GDM1 (cell line): ENCODE data around the gene GALNT7.

Source experiments
- DNase-seq: peaks from one replicate; lab custom pipeline; 2025; lab: John Stamatoyannopoulos, UW

Gene GALNT7

GRCh38 chr4:173301518-173302201, 133.0 kb downstream of the GALNT7 start:
- DNase-seq: no peak

DNA sequence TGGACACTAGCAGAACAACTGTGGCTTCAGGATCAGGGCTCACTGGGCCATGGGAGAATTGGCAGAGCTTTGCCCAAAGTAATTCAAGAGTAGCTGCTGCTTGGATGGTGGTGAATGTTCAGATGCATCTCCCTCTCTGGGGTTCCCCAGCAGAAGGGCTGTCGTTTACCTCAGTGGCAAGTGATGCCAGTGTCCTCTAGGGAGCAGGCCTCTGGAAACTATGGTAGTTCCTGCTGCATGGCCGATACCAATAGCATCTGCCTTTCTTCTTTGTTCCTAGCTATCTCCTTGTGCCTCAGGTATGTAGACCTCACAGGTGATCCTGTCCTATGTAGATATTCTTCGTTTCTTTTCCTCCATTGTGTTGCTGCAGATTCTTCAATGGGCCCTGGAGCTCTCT, 139.2 kb downstream of the GALNT7 start:
- DNase-seq: no peak

- no peak for DNase-seq
These were observed 142.8 kb downstream of the GALNT7 start for GRCh38 chr4:173311368-173311767.

DNA sequence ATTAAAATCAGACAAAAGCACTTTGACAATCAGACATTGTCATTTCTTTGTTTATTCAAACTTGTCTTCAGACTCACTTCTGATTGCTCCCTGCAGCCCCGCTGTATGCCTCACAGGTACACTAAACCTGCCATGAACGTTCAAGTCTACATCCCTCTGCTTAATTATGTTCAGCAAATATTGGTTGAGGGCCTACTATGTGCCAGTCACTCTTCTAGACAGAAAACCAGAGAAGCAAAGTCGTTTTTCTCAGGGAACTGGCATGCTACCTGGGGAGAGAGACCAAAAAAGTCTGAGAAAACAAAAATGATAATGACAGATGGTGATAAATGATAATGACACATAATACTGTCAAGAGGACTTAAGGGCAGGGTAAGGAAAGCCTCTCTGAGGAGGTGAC, 146.1 kb downstream of the GALNT7 start:
- DNase-seq: no peak

DNA sequence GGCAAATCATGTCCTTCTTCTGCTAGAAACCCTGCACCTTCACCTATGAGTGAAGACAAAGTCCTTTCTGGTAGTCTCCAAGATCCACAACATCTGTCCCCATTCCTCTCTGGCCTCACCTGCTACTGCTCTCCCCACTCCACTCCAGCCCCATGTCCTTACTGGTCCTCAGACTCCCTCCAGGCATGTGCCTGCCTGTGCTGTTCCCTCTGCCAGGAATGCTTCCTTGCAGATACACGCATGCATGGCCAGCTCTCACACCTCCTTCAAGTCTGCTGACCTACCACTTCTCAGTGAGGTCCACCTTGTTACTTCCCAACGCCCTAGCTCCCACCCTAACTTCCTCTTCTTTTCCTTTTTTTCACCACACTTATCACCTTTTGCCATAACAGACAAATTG, 147.4 kb downstream of the GALNT7 start:
- no peak for DNase-seq

DNA sequence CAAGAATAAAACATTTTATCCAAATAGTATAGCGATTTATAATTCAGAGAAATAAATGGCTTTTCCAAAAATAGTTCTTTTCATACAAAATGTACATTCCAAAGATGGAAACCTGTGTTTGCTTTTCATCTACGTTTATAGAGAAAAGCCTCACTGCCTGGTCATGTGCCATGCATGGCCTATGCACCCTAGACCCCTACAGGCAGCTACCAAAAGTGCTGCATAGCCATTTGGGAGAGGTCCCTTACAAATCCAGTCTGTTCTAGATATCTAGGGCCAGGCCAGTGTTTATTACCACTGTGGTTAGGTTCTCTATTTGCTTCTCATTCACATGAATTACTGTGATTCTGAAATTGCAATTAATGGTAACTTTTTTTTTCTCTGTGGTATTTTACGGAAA, 148.4 kb downstream of the GALNT7 start:
- no peak for DNase-seq

DNA sequence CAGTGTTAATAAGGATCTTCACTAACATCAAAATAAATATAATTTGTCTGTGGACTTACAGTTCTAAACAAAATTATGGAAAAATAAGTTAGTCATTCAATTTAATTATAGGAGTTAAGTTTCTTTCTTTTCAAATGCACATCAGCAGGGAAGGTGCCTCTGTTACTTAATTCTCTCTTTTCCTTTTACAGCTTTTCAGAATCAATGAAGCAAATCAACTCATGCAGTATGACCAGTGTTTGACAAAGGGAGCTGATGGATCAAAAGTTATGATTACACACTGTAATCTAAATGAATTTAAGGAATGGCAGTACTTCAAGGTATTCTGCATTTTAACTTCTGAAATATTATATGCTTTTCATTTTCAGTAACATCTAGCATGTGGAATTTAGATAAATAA, 149.6 kb downstream of the GALNT7 start:
- DNase-seq: no peak

- DNase-seq: no peak
These were observed 150.1 kb downstream of the GALNT7 start for GRCh38 chr4:173318648-173319211.

- DNase-seq: no peak
These were observed 151.1 kb downstream of the GALNT7 start for GRCh38 chr4:173319696-173320095.

DNA sequence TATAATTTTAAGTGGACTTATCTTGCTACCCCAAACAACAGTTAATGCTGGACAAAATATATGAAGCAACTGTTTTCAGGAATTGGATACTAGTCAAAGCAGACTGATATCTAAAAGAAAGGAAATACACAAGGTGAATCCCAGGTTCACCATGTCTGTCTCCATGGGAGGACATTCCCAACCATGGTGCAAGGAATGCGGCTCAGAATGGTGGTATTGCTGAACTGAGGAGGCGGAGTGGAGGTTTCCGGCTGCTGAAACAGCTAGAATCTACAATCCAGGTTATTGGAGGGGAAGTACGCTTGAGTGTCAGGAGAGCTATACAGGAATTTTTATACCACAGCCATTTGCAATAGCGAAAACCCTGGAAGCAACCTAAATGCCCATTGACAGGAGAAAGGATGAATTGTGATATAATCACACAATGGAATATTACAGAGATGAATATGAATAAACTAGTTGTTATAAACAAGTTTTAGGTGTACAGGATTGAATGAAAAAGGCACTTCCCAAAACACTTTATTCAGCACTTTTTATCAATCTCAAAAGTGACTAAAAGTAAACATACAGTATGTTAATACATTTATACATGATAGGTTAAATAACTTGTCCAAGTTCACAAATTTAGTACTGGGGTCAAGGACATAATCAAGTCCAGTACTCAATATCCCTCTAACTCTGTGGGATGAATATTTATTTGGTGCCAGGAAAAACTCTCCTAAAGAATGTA, 156.6 kb downstream of the GALNT7 start:
- DNase-seq: no peak

- DNase-seq: no peak
These were observed 159.8 kb downstream of the GALNT7 start for GRCh38 chr4:173328236-173328901.

- no peak for DNase-seq
These were observed 162.0 kb downstream of the GALNT7 start for GRCh38 chr4:173330590-173330989.

GRCh38 chr4:173332021-173332487, 163.4 kb downstream of the GALNT7 start:
- DNase-seq: no peak

DNA sequence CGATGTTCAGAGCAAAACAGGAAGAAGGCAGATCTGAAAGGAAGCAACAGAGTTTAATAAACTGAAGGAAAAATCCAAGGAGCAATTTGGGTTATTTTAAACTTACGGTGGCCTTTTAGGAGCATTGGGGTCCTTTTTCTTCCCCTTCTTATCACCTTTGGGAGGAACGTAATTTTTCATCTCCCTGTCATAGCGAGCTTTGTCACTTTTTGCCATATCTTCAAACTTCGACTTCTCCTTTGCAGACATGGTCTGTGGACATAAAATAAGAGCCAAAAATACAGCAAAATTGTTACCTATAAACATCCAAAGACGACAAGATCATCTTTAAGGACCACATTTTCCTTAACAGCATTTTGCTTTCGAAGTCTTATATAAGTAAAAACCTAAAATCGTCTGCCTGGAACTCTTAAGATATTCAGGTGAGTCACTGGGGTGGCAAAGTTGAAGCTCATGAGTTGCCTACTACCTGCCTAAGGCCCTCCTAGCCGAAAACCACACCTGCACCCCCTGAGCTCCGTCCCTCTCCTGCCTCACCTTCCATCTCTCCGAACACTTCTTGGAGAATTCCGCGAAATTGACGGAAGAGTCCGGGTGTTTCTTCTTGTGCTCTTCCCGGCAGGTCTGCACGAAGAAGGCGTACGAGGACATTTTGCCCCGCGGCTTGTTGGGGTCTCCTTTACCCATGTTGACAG, 164.5 kb downstream of the GALNT7 start:
- DNase-seq: no peak

GRCh38 chr4:173333658-173334084, 165.1 kb downstream of the GALNT7 start:
- peak; percentile 30 for DNase-seq

GRCh38 chr4:173334085-173334890, 165.7 kb downstream of the GALNT7 start, which contains the start of gene HMGB2:
Gene HMGB2 (minus strand): TSS chr4:173334358. CDS start chr4:173333649, 709 bp downstream.
- peak; percentile 100 for DNase-seq

GRCh38 chr4:173334891-173335752, 166.5 kb downstream of the GALNT7 start:
- peak; percentile 84 for DNase-seq

GRCh38 chr4:173337463-173337862, 168.9 kb downstream of the GALNT7 start:
- no peak for DNase-seq

- DNase-seq: no peak
These were observed 175.3 kb downstream of the GALNT7 start for GRCh38 chr4:173343832-173344397.

- DNase-seq: no peak
These were observed 177.0 kb downstream of the GALNT7 start for GRCh38 chr4:173345648-173346047.
